ENCODE data around the gene L3MBTL4. TPM values are rescaled to one million over a fixed set of nuclear protein-coding genes. Genes with fewer than 3 reads are reported as not detected.

The L3MBTL4 gene
- polyA plus RNA-seq, 3 donors: 1.1 to 1.8 (median 1.7) TPM

DNA sequence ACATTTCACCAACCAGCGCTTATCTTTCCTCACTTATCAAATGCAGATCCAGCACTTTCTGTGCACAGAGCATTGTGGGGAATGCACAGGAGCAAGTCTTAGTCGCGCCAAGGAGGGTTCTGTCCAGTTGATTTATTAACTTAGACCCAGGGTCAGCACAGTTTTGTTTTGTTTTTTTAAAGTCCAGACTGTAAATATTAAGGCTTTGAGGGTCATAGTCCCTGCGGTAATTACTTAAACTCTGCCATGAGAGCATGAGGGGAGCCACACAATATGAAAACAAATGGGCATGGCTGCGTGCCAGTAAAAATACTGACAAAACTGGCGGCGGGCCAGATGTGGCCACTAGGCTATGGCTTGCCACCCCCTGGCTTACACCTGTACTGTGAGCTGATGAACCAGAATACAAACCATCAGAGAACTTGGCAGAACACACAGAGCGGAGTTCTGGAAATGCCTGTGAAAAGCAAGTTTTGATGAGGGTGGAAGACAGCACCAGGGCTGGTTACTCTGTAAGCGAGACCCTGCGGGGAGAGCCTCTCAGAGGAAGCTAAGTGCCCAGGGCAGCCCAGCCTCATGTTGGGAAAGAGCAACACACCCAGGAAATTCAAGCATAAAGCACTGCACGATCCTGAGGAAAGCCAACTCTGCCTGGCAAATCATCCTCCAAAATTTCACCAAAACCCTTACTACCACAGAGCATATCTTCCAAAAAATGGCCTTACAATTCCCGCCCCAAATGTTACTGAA, 43.6 kb downstream of the L3MBTL4 start:
- WGBS, 3 donors: 50 to 58% (median 53%) methylated on average over 12 of the region's 12 CpGs
- no peak overlapping the region for H3K27ac ChIP-seq (ENCODE audit: low read depth, low read length)

DNA sequence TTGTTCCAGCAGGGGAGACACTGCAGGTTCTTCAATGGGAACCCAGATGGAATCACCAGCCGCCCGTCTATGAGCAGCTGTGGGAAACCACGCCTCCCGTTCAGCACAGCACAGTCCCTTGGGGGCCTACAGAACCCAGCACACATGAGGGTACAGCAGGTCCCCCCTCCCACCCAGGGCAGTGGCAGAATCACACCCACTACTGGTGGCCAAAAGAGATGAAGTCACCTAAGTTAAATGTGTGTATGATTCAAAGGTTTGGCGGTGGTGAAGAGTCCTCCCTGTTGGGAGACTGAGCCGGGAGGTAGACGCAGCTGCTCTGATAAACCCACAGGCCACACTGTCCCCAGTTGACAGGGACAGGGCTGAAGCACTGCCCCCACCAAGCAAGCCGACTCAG, 44.3 kb downstream of the L3MBTL4 start:
- H3K27ac ChIP-seq (ENCODE audit: low read depth, low read length): no peak overlapping the region
- WGBS, 3 donors: 58 to 68% (median 63%) methylated on average over 8 of the region's 8 CpGs

DNA sequence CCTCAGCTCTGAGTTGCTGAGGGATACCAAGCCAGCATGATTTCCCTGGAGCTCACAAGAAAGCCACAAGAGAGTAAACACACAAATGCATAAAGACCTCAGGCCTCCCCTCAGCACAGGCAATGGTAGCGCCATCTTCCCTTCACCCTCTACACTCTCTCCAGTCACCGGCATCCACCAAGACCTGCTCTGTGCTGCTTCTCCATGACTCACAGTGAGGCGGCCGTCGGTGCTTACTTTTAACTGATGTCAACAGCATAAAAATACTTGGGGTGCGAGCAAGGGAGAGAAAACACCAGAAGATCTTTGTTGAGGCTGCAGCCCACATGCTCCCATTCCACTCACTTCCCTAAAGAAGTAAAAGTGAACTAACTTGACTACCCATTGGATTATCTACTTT, 46.7 kb downstream of the L3MBTL4 start:
- no peak overlapping the region for H3K27ac ChIP-seq (ENCODE audit: low read depth, low read length)
- WGBS, 3 donors: 93 to 97% (median 97%) methylated on average over 6 of the region's 6 CpGs

DNA sequence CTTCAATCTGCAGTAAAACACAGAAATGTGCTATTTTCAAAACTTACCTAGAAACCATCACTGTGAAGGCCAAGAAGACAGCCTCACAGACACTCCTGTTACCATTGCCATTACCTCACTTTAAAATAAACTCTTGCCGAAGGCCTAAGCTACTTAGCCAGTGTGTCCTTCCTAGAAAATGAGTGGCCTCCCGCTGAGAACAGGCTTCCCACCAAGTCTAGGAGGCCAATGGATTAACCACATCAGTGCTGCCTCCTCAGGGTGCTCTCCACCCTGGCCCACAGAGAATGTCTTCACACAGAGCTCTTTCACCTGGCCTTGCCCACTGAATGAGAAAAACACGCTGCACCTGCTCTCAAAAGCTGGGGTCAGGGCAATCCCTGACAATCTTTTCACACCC, 47.5 kb downstream of the L3MBTL4 start:
- WGBS, 3 donors: 76 to 87% (median 78%) methylated on average over 3 of the region's 3 CpGs
- H3K27ac ChIP-seq (ENCODE audit: low read depth, low read length): no peak overlapping the region

DNA sequence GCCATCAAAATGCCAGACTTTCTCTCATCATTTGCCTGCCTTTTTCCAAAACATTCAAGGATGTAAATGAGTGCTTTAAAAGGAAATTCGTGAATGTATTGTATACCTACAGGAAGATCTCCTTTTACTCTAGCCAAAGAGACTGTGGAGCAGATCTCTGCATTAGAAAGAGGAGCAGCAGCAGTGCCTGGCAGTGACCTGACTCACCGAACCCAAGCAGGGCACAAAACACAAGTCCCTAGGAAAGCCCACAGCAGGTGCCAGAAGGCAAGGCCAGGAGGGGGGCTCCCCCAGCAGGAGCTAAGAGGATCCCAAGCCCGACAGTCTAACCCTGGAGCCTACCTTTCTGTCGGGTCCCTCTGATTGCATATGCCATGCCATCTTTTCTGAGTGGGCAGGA, 47.9 kb downstream of the L3MBTL4 start:
- no peak overlapping the region for H3K27ac ChIP-seq (ENCODE audit: low read depth, low read length)
- WGBS, 3 donors: 70 to 79% (median 75%) methylated on average over 4 of the region's 4 CpGs

DNA sequence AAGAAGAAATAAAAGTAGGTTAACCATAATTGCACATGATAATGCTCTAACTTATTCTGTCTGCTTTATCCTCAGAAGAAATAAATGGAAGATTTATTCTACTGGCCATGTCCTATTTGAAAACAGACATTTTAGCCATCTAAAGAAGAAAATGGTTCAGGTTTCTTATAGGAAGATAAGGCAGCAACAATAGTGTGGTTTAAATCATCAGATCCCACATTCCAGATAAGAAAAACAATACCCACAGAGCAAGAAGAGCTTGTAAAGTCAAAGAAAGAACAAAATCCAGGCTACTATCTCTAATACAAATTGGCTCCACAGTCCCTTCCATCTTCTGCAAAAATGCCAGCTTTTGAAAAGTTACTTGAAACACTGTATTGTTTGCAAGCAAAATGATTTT, 49.3 kb downstream of the L3MBTL4 start:
- H3K27ac ChIP-seq (ENCODE audit: low read depth, low read length): no peak overlapping the region

DNA sequence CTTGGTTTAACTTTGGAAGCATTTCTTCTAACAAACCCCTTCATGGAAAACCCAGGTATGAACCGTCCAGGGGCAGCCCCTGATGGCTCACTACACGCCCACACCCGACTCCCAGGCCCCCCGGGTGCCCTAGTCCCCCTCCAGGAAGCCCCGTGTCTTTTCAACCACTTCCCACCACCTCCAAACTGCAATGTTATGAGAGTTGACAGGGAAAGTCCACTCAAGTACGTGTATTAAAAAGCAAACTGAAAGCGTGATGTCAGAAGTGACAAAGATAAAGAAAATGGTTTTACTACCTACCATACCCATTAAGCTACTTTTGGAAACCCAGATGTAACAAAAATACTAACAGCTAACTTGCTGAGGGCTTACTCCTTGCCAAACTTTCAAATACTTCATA, 51.5 kb downstream of the L3MBTL4 start:
- WGBS, 3 donors: 73 to 83% (median 79%) methylated on average over 7 of the region's 7 CpGs

DNA sequence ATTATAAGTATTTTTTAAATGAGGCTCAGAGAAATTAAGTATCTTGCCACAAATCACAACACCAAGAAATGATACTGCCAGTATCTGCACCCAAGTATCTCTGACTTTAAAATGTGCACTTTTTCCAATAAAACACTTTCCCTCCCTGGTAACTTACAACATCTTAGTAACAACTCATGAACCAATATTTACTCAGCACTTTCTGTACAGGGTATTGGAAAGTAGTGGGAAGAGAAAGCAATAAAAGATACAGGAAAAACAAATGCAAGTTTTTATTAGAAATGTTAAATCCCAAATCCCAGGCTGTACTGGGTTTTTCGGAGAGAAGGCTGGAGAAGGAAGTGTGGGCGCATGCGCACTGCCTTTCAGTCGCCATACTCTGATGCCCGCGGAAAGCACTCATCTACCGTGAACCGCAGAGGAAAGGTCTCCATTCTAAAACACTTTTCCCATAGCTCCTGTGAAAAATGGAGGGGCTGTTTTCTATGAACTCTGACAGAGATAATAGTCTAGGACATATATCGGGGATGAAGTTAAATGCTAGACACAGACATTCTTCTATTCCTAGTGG, 52.1 kb downstream of the L3MBTL4 start:
- WGBS, 3 donors: 93 to 95% (median 94%) methylated on average over 9 of the region's 9 CpGs

More for the DNA sequence above, 51.5 kb downstream of the L3MBTL4 start:
- H3K27ac ChIP-seq (ENCODE audit: low read depth, low read length): no peak overlapping the region

DNA sequence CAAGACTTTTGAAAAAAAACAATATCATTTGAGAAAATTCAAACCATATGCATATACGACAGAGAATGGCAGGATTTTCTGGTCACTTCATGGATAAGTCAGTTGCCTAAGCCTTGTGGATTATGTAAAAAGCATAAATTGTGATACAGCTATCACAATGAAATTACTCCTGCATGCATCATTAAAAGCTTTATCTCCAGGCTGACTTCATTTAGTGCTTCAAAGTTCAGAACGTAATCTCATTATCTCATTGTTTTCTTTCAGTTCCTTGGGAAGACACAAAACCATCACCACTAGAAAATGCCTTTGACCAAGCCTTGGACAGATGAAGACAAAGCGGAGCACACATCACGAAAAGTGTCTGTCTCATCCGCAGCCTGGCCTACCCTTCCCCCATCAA, 57.0 kb downstream of the L3MBTL4 start:
- WGBS, 3 donors: 79 to 84% (median 81%) methylated on average over 5 of the region's 5 CpGs

More for the DNA sequence above, 52.1 kb downstream of the L3MBTL4 start:
- H3K27ac ChIP-seq (ENCODE audit: low read depth, low read length): no peak overlapping the region

DNA sequence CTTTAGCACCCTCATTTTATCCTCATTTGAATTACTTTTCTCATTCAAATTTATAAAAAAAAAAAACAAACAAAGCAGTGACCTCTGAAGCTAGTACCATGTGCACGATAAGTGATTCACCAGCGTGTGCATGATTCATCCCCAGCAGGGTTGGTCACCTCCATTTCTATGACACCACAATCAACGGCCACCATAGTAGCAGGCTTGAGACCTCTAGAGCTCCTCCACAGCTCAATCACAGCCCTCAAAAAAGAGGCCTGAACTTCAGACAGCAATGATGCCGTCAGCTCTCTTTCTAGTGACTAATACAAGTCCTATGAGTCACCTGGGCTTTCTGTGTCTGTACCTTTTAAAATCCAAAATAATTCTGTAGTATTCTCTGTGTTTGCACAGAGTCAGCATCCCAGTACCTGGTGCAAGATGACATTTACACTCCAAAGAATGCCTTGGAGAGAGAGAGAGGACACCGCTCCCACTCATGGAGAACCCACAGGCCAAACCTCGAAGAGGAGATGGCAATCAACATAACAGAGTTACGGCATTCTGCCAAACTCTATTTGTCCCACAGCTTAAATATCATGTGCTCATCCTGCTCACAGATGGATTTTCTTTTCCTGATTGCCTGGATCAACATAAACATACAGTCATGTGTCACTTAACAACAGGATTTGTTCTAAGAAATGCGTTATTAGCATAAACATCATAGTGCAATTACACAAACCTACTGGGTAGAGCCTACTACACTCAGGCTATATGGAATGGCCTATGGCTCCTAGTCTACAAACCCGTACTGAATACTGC, 58.7 kb downstream of the L3MBTL4 start:
- H3K27ac ChIP-seq (ENCODE audit: low read depth, low read length): no peak overlapping the region
- 85 to 89% (median 86%) methylated on average over 9 of the region's 9 CpGs for WGBS, 3 donors

More for the DNA sequence above, 57.0 kb downstream of the L3MBTL4 start:
- no peak overlapping the region for H3K27ac ChIP-seq (ENCODE audit: low read depth, low read length)

DNA sequence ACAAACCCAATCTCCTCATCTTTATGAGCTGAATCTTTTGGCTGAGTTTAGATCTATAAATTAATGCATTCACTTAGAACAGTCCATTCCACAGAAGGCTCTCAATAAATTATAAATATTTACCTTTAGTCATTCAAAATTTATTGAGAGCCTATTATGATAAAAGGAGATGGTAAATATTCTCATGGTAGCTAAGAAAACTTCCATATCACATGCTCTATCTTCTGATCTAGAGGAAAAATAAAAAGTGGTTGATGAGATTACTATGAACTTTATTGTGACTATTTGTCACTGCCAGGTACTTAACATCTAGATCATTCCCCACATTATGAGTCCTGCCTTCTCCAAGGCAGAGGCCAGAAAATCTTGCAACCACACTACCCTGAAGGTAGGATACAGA, 62.4 kb downstream of the L3MBTL4 start:
- no peak overlapping the region for H3K27ac ChIP-seq (ENCODE audit: low read depth, low read length)

DNA sequence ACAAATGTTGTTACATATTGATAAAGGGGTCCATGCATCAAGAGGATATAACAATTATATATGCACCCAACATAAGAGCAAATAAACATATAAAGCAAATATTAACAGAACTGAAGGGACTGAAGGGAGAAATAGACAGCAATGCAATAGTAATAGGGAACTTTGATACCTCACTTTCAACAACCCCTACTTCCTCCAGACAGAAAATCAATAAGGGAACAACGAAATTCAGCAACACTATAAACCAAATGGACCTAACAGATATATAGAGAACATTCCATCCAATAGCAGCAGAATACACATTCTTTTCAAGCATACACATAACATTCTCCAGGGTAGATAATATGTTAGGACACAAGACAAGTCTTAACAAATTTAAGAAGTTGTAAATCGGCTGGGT, 71.7 kb downstream of the L3MBTL4 start:
- WGBS, 3 donors: 73 to 89% (median 77%) methylated on average over 2 of the region's 2 CpGs
- H3K27ac ChIP-seq (ENCODE audit: low read depth, low read length): no peak overlapping the region

DNA sequence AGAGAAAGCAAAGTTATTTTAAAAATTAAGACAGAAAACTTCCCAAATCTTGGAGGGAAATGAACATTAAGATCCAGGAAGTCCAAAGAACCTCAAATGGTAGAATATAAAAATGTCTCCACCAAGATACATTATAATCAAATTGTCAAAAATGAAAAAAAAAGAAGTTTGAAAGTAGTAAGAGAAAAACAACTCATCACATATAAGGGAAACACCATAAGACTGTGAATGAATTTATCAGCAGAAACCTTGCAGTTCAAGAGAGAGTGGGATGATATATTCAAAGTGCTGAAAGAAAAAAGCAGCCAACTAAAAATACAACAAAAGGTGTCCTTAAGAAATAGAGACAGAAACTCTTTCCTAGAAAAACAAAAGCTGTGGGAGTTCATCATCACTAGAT, 73.0 kb downstream of the L3MBTL4 start:
- H3K27ac ChIP-seq (ENCODE audit: low read depth, low read length): no peak overlapping the region

DNA sequence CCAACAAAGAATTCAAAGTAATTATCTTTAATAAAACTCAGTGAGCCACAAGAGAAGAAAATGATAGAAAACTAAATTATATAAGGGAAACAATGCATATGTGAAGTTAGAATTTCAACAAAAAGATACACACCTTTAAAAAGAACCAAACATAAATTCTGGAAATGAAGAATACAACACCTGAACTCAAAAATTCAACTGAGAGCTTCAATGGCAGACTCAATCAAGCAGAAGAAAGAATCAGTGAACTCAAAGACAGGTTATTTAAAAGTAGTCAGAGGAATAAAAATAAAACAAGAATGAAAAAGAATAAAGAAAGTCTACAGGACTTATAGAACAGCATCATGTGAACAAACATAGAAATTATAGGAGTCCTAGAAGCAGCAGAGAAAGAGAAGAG, 73.4 kb downstream of the L3MBTL4 start:
- H3K27ac ChIP-seq (ENCODE audit: low read depth, low read length): no peak overlapping the region

DNA sequence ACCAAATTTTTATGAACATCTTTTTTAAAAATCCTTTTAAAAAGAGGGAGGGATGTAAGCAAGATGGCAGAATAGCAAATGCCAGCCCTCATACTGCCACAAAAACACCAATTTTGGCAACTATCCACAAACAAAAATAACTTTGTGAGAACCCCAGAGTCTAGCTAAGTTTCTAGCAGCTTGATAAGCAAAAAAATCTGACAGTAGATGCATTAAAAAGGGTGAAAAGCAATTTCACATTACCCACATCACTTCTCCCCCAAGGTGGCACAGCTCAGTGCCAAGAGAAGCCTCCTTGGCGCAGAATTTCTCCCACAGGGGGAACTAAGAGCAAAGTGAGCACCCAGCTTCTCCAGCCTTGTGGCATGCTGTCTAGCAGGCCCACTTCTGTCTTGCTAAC, 74.6 kb downstream of the L3MBTL4 start:
- H3K27ac ChIP-seq (ENCODE audit: low read depth, low read length): no peak overlapping the region
- 92 to 100% (median 94%) methylated on average over 1 of the region's 1 CpG for WGBS, 3 donors

DNA sequence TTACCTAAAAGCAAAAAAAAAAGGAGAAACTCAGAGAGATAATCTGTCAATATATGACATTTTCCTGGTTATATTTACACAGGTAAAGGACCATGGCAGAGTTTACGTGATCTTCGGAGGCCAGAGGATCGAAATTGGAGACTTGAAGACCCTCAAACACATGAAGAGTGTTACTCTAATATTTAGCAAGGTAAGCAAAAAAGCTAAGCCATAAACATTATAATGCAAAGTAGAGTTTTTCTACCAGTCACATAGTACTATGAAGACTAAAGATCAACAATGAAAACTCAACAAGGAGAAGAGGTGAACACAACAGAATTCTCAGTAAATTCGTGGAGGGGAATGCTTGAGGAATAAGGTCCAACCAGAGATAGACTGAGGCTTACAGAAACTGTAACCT, 78.5 kb downstream of the L3MBTL4 start:
- no peak overlapping the region for H3K27ac ChIP-seq (ENCODE audit: low read depth, low read length)
- 80 to 94% (median 81%) methylated on average over 4 of the region's 4 CpGs for WGBS, 3 donors

DNA sequence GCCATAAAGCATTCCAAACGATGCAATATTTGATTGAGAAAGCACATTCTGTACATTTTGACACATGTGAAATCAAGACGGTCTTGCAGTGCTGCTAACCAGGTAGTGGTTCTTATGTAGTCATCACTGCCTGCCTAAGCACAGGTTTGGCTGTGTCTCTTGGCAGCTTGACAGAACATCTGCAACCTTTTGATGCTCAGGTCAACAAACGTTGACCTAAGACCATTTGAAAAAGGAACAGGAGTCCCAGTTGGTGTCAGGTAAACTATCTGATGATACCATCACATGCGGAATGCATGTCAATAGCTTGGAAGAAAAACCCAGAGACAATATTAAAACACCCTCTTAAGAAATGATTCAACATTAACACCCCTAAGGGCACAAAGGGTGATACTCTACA, 80.7 kb downstream of the L3MBTL4 start:
- 63 to 80% (median 72%) methylated on average over 4 of the region's 4 CpGs for WGBS, 3 donors
- no peak overlapping the region for H3K27ac ChIP-seq (ENCODE audit: low read depth, low read length)

DNA sequence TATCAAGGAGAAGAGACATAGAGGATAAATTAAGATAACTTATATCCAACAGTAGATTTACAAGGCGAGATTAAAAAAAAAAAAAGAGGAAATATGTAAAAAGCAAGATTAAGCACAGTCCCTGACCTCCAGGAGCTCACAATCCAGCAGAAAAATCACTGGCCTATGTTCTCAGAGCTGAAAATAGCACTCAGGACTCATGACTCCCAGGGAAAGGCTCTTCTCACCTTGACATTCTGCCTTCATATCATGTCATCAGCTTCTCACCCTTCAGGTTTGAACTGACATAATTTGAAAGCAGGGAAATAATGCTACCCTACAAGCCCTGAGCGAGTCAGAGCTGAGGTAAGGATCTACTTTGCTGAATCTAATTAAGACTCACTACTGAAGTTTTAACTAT, 82.8 kb downstream of the L3MBTL4 start:
- no peak overlapping the region for H3K27ac ChIP-seq (ENCODE audit: low read depth, low read length)
- WGBS, 3 donors: 76 to 89% (median 86%) methylated on average over 2 of the region's 2 CpGs

DNA sequence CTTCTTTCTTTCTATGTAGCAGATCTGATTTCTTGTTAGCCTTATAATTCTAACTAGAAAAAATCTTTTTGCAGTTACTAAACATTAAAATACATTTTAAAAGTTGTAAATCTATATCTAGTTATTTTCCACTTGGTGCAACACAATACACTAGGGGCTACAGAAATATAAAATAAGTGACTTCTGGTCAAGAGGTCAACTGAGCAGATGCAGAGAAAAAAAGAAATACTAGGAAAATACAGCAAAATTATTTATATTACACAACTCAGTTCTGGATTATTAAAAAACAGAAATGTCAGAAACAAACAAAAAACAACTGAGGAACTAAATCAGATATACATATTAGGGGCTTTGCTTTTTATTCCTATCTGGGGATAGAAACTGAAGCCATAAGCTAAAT, 83.9 kb downstream of the L3MBTL4 start:
- no peak overlapping the region for H3K27ac ChIP-seq (ENCODE audit: low read depth, low read length)

DNA sequence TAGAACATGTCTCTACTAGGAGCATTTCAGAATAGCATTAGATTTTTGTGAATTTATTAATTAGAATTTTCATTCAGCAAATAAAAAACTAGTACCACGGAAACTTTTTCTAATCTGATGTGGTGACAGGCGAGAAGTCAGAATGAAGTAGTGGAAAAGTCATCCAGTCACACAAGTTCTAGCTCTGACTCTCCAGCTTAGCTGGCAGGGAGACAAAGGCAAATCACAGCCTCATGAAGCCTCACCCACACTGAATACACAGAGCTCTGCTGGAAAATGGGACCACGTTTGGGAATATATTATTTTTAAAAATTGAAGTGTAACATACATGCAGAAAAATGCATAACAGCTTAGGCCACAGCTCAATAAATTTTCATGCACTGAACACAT, 86.1 kb downstream of the L3MBTL4 start:
- no peak overlapping the region for H3K27ac ChIP-seq (ENCODE audit: low read depth, low read length)
- 21 to 56% (median 53%) methylated on average over 3 of the region's 3 CpGs for WGBS, 3 donors
